Gastroesophageal sphincter (tissue), 3 donors: ENCODE measurements around the gene DUSP10.

ENCODE experiments used
- CTCF ChIP-seq, 4 experiments: fragments of 200-600 bp in 2 of 4; fragments of 450-650 bp in 2 of 4; sonication (generic) in 1 of 4; IDR thresholded peaks; one replicate each; pipeline ENCODE4 v1.5.1; 2017 to 2019; ENCODE audit warnings: antibody characterized with exemption in 4 of 4, mild to moderate bottlenecking in 2 of 4, moderate library complexity in 2 of 4
- POLR2AphosphoS5 ChIP-seq: sonication (generic); formaldehyde crosslinking; IDR thresholded peaks from one replicate; pipeline ENCODE4 v1.6.1; 2017; ENCODE audit warnings: antibody characterized with exemption

GRCh38 chr1:221706191-221706590 lies 35.7 kb downstream of the DUSP10 start:
- TF ChIP-seq CTCF (IDR thresholded peaks at IDR 0.05): no peak
- no peak for TF ChIP-seq POLR2AphosphoS5
